ENCODE data around the gene COMT.

COMT gene

DNA sequence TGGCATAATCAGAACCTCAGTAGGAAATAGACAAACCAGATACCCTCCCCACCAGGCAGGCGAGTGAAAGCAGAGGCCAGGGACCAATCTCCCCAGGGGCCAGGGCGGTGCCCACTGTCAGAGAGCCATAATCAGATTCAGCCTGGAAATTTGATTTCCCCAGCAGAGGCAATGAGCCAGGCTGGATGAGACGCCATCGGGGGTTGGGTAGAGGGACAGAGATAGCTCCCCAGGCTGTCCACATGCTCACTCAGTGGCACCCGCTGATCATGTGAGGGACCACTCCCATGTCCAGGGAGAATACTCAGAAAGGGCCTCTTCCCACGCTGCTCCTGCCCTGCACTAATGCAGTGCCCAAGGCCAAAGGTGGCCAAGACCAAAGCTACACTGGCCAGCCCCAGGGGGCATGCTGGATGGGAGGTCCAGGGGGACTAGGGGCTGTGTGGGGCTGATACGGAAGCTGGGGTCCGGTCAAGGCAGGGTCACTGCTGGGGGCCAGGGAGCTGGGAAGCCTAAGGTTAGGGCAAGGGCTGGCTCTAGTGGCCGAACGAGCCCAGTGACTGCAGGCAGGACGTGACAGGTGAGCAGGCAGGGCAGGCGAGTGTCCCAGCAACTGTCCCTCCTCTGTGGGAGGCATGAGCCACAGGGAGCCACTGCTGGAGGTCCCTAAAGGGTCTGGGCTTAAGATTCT lies 55.3 kb downstream of the COMT start:
- no peak for DNase-seq

DNA sequence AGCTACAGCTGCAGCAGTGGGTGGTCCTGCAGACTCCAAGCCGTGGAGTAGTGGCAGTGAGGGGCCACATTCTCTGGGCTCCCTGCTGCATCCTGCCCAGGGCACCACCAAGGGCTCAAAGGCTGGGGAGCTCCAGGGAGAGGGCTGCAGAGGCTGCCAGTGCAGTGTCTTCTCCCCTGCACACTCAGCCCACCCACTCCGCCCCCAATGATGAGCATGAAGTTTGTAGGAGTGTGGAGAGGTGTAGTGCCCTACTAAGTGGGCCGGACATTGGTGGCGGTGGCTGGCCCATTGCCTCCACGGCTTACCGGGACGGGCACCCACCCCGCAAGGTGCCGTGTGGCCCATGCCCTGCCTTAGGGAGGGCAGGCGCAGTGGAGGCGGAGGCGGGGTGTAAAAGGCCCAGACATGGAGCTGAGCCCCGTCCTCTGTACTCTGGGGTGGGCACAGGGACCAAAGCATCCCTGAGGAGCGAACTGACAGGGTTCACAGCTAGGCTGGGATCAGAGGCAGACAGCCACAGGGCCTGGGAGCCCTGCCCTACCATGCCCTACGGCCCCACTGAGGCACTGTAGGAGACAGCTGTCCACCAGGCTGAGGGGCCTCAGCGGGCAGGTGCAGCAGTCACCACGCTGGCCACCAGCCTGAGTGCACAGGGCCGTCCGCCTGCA lies 56.1 kb downstream of the COMT start:
- DNase-seq = no peak

DNA sequence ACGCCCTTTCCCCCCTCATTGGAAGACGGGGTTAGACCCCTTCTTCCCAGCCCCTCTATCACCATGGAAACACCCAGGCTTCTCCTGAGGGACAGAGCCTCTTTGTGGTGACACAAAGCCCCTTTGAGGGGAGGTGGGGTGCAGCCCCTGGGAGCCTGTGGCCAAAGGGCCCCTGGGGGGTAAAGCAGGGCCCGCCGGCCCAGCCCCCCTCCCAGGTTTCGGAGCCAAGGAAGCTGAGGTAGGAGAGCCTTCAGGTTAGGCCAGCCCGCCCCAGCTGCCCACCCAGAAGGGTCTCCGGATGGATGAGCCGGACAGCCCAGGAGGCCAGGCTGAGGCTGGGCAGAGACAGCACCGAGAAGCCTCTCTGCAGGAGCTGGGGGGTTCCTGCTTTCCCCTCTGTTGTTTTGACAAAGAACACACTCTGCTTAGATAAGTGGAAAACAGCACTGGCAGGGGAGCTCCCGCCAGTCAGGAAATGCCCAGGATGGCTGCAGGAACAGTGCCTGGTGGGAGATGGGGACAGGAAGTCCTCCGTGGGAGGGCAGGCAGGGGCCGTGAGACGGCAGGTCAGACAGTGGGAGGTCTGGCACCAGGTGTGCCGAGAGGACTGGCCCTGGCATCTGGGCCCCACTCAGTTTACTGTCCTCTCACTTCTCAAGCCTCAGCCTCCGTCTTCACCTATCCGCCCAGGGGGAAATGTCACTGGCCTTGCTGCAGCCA lies 56.8 kb downstream of the COMT start:
- no peak for DNase-seq

DNA sequence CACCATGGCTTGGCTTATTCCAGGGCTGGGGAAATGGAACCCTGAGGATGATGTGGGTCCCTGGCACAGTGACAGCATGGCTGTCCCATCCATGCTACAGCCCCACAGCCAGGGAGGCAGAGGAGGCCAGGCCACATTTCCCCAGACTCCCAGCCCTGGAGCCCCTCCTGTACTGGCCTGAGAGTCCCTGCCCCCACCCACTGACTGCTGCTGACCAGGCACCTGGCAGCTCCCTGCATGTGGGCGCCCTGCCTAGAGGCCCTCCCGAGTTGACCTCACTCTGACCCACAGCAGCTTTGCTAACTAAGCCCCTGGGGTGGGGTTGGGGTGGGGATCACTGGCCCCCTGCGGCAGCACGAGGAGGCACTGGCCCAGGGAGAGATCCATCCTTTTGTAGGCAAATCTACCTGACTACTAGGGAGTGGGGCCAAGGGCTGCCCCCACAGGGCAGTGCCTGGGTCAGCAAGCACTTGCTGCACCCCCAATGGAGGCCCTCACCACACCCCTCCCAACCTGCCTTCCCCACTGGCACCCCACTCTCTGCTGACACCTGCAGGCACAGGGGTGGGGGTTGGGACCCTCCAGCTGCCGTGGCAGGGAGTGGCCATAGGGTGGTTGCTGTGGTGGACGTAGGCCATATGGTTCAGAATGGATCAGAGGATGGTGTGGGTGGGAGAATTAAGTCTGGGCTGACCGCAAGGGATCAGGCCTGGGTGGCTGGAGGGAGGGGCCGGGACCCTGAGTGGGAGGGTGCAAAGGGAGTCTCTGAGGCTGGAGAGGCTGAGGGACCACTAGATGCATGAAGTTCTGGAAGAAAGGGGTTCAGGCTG lies 57.6 kb downstream of the COMT start:
- no peak for DNase-seq

DNA sequence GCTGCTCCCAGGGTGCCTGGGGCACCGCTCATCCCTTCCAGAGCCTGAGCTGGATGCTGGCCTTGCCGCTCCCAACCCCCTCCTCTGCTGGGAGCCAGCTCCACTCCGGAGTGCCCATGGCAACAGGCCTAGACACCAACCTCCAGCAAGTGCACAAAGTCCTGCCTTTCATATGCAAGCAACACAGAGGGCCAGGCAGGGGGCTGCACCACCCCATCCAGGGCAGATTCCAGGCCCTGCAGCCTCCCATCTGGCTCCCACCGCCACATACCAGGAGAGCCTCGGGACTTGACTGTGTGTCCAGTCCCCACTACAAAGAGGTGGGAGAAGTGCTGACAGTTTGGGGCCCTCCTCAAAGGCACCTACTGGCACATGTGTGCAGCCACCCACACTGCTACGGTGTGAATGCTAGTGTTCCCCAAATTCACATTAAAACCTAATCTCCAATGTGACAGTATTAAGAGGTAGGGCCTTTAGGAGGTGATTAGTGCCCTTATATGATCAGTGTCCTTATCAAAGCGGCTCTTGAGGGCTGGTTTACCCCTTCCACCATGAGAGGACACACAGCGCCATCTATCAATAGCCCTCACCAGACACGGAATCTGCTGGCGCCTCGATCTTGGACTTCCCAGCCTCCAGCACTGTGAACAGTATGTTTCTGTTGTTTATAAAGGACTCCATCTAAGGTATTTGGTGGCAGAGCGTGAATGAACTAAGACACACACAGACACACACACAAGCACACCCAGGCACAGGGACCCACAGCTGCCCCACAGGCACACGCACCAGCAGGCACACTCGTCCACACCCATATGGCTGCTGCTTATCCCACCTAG lies 58.9 kb downstream of the COMT start:
- DNase-seq = no peak

DNA sequence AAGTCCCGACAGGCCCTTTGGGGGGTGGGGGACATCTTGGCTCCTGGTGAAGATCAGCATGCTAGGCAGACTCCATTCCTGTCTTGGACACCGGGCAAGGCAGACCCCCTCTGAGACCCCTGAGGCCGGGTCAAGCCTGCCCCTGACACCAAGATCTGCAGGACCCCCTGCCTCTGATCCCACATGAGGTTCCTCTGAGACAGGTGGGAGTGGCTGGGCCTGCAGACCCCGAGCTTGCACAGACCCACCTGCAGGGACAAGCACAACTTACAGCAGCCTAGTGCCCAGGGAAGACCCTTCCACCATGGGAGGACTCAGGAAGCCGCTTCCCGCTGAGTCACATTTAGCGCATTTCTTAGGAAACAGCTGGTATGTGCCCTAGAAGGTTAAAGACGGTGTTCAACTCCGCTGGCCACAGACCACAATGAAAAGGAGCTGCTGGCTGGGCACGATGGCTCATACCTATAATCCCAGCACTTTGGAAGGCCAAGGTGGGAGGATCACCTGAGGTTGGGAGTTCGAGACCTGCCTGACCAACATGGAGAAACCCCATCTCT lies 59.6 kb downstream of the COMT start:
- DNase-seq = no peak

DNA sequence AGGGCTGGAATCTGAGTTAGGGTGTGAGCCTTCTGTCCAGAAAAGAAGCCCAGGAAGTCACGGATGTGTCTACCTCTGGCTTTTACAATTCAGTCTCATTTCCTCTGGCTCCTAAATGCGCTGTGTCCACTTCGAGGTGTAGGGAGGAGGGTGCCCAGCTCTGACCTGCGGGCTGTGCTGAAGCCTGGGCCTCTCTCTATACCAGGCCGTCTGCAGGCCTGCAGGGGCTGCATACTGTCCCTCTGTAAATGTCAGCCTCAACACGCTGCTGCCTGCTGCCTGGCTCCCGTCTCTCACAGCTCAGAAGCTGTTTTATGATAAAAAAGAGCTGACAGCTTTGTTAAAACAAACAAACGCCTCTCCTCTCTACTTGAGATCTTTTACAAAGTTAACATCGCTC lies 60.6 kb downstream of the COMT start:
- DNase-seq = no peak

DNA sequence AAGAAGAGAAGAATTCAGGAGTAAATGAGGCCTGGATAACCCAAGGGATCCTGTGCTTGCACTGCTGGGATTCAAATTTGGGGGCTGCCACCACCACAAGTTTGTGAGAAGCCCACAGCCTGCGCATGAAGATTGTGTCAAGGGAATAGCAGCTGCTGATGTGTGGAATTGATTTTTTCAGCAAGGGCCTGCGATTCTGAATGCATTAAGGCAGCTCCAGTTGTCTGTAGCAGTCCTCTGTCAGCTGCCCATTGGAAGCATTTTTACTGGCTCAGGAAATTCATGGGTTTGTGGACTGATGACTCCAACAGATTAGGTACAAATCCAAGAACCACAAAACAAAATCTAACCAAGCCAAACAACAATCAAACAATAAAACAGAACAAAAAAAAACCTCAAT lies 61.1 kb downstream of the COMT start:
- no peak for DNase-seq

DNA sequence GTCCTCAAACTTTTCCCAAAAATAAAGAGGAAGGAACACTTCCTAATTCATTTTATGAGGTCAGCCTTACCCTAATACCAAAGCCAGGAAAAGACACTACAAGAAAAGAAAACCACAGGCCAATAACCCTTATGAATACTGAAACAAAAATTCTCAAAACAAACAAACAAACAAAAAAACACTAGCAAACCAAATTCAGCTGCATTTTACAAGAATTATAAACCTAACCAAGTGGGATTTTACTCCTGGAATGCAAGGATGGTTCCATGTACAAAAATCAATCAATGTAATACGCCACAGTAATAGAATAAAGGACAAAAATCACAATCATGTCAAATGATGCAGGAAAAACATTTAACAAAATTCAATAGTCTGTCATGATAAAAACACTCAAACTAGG lies 61.7 kb downstream of the COMT start:
- DNase-seq = no peak

DNA sequence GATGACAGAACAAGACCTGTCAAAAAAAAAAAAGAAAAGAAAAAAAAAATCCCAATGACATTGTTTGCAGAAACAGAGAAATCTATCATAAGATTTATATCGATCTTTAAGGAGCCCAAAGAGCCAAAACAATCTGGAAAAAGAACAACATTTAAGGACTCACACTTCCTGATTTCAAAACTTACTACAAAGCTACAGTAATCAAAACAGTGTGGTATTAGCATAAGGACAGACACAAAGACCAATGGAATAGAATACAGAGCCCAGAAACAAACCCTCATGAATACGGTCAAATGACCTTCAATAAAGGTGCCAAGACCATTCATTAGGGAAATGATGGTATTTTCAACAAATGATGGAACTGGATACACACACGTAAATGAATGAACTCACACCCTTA lies 62.9 kb downstream of the COMT start:
- DNase-seq = no peak

DNA sequence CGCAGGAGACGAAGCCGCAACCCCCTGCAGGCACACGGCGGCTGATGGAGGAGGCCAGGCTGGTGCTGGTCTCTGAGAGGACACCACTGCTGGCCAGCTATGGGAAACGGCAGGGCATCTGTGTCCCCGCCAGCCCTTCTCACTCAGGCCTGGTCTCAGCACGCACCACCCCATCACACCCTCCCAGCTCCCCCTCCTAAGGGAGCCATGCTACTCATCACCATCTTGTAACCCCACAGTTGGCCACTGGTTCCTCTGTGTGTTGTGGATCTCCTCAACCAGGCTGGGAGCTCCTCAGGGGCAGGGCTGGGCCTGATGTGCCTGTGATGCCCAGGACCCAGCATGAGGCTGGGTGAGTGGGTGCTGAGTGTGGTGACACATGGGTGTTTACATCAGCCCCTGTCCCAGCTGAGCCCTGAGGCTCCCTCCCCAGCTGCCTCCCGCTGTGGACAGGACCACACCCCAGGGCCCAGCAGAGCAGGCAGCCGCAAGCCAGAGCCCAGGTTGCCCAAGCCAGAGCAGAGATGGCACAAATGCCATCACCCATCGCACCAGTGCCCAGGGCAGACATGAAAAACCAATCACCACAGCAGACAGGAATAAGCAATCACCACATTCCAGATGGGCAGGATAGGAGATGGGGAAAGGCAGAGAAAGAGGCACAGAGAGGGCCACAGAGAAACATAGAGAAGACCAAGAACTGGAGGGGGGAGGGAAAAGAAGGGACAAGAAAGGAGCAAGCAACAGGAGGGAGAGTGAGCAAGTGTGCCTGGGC lies 66.8 kb downstream of the COMT start:
- no peak for DNase-seq

DNA sequence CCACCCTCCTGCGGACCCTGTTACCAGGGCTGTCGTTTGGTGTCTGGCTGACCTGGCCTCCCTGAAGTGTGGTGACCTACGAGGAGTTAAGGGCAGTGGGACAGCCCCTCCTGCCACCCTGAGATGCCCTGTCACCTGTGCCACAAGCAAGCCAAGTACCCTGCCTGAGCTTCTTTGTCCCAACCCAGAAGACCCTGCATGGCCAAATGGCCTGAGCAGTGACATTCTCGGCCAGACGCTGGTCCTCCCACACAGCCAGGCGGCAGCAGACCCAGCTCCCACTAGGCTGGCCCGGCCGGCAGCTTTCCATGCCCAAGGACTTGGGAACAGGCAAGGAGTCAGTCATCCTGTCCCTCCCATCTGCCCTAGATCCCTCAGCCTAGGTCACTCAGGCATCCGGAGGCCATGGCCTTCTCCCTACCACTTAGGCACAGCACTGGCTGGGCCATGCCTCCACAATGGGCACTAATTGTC lies 67.5 kb downstream of the COMT start:
- no peak for DNase-seq

DNA sequence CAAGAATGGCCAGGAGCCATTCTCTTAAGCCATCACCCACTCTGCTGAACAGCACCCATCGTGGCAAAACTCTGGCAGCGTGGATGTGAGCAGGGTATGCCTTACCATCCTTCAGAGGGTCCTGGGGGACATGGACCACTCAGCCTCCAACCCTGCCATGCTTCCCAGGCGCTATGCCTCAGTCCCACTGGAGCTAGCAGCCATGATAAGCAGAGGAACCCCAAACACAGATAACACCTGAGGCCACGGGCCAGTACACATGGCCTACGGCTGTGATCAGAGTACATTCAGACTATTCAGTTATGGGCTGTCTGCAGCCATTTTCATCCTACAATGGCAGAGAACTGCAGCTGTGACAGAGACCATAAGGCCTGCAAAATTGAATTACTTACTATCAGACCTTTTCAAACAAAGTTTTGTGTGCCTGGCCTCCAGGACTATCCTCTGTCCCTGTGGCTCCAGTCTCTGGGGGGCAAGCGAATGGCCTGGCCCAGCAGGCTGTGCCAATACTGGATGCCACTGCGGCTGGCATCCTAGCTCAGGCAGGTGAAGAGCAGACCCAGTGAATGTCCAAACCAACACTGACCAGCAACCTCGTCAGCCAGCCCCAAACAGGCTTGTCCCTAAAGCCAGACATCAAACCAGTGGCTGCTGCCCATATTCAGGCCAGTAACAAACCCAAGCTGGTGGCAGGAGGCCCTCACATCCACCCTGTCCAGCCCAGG lies 68.2 kb downstream of the COMT start:
- DNase-seq = no peak

DNA sequence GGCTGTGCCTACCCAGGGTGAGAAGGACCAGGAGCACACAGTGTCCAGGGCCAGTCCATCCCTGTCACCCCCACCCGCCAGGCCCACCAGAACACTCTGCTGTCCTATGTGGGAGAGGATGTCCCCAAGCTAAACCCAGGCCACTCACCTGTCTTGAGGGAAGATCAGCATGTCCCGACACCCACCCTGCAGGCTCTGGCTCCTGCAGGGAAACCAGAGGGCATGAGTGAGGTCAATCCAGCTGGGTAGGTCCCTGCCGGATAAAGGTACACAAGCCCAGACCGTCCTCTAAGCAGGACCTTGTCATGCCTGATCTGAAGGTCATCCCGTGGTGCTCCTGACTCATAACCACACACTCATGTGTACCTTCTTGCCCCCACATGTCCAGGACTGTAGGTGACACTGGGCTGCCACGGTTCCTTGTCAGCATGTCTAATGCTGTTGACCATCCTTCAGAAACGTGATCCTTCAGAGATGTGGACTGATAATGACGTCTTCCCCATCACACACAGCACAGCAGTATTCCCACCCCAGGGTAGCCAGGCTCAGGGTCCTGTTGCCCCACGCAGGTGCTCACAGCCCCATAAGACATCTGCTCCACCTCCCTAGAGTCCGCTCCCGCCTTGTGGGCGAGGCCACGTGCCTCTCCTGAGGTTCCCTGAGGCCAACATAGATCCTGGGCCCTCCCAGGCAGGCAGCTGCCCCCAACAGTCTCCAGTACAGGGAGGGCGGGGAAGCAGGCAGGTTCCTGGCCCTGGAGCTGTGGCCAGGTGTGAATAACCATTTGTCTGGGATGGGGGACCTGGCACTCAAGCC lies 68.9 kb downstream of the COMT start:
- no peak for DNase-seq

DNA sequence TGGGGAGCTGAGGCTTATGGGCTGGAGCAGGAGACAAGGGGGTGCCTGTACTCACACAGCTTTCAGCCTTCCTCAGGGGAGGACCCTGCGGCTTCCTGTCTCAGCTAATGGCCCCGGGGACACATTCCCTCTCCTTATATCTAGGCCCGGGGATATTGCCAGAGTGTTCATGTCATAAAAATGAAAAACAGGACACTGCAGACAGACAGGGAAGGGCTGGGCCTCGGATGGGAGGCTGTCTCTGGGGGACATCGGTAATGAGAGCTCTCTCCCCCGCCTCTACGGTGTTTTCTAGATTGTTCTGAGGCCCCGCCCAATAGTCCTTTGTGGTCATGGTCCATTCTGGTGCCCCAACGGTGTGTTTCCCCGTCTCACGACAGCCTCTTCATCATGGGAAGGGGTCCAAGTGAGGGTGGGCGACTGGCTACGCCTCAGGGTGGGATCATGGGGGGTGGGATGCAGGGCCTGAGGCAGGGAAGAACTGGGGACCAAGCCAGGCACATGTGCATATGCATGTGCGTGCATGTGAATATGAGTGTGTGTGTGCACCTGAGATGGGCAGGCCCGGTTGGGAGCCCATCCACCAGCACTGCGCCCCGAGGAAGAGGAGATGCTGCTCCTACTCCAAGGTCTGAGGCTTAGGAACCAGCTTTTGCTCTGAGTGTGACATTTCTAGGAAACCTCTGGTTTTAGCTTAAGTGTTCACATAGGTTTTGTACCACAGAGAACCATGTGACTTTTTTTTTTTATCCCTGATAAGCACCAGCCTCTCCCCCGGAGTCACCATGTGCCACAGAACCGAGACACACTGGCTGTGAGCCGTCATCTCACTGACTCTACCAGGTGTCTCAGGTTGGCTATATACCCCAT lies 69.8 kb downstream of the COMT start:
- DNase-seq = no peak

DNA sequence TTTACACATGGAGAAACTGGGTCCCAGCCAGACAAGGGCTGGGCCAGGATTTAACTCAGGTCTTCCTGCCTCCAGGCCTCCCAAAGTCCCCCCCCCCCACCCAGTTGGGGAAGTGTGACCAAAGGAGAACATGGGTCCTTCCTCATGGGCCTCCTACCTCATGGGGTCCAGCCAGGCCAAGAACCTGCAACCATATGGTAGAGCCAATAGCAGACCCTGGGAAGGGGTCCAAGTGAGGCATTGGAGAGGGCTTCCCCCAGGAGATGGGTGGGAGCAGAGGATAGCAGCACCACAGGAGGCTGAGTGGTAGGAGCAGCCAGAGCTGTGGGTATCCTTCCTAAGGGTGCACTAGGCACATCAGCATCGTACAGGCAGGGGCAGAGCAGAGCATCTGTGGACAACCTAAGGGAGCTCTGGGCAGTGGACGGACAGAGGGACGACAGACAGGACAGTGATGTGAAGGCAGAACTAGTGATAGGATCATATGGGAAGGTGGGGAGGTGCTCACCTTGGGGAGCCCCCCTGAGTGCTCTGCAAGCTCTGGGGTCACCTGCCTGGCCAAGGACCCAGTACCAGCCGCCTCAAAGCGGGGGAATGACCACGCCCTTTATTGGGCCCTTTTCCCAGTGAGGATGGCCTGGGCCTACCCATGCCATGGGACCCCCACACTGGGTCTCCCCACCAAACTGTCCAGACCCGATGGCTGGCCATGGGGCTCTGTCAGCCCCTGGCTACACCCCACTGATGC lies 70.6 kb downstream of the COMT start:
- no peak for DNase-seq

DNA sequence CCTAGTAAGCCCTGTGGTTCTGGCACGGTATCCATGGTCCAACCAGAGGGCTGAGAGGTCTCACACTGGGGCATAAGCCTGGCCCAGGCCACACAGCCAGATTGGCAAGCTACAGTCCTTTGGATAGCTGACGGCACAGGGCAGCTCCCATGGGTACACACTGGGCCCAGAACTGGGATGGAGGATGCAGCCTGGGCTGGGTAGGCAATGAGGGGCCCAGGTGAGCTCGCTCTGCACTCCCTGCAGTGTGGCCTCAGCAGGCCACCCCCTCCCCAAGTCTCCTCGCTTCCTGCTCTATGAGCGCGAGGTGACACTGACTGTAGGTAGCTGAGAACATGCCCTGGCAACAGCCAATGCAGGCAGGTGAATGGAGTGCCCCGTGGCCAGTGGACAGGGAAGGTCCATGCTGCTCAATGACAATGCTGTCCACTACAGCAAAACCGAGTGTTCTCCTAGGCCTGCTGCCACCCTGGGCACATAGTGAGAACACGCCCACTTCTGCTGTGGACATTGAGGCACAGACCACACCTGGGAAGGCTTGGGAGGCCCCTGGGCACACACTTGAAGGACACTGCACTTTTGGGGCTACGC lies 71.3 kb downstream of the COMT start:
- no peak for DNase-seq
